GM13976 (cell line): Measurements from ENCODE around the gene LZTFL1.

Experiments used
- DNase-seq: peaks from one replicate; pipeline ENCODE4 v3.0.0; 2012; ENCODE audit warnings: low spot score
- CTCF ChIP-seq: IDR thresholded peaks from 2 replicates; pipeline ENCODE4 v1.5.1; 2012; ENCODE audit warnings: borderline replicate concordance, mild to moderate bottlenecking; ENCODE audit not compliant: insufficient read depth; ENCODE audit errors: extremely low read depth, missing control alignments, control extremely low read depth
- in situ Hi-C: fragments of 300-500 bp; cut with MboI; formaldehyde crosslinking; loops from one replicate; pipeline ENCODE4 v1.12.0; 2022; ENCODE audit warnings: low sequenced_read_pairs, mixed read lengths, inconsistent platforms; ENCODE audit not compliant: unreplicated experiment

The LZTFL1 gene

GRCh38 chr3:45794177-45794560 is 47.8 kb downstream of the LZTFL1 start:
- DNase-seq = no peak
- in situ Hi-C loops = no loop called here
- TF ChIP-seq CTCF = no peak

DNA sequence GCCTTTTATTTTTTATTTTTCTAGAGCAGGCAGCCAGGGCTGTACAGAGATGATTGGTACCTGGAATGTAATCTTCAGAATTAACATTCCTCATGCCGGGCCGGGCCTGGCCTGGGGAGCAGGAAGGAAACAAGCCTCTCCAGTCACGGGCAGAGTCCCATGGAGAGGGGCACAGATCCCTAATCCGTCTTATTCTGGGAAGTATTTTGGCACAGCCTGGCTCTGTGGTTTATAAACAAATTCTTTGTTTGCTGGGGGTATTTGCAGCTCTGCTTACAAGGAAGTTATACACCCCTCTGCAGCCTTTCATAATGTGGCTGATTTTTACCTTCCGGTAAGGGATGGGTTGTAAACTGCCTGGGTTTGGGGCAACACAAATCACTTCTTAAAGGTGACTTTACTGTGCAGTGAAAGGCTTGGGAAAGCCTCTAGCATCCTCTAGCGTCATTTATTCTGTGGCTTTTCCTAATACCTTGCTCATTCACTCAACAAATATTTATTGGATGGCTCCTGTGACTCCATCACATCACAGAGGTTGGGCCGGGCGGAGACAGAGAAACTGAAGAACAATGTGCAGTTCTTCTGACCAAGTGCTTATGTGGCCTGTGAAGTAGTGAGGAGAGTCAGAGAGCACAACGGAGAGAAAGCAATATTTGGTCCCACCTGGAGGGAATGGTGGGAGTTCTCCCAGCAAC is 48.3 kb downstream of the LZTFL1 start:
- in situ Hi-C loops = no loop called here
- TF ChIP-seq CTCF = no peak
- DNase-seq = no peak

DNA sequence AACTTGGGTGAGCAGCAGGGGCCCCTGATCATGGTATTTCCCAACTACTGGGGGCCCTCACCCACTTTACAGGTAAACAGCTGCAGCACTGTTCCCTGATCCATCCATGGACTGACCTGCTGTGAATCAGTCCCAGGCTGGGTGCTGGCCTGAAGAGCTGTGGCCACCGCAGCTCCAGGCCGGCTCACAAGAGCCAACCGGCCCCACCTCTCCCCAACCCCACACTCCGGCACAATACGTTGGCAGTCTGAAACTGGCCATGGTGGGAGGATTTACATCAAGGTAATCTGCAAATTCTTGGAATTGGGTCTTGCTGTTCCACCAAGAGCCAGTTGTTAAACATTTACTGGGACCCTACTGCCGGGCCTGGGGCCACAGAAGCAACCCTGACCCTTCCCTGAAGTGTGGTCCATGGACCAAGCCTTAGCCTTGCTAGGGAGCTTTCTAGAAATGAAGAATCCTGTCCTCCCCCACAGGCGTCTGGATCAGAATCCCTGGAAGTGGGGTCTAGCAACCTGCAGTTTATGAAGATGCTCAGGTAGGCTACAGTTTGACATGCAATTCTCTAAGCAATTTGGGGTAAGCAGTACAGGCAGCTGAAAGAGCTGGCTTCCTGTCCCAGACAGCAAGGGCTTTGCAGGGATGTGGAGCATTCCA is 49.3 kb downstream of the LZTFL1 start:
- no peak for TF ChIP-seq CTCF
- in situ Hi-C loops = no loop called here
- no peak for DNase-seq

- no peak for DNase-seq
- in situ Hi-C loops = no loop called here
- no peak for TF ChIP-seq CTCF
These were observed 49.9 kb downstream of the LZTFL1 start for GRCh38 chr3:45792036-45792435.

- DNase-seq = no peak
- TF ChIP-seq CTCF = no peak
- in situ Hi-C loops = no loop called here
These were observed 51.3 kb downstream of the LZTFL1 start for GRCh38 chr3:45790596-45790995.

- no peak for DNase-seq
- no peak for TF ChIP-seq CTCF
- in situ Hi-C loops = no loop called here
These were observed 52.6 kb downstream of the LZTFL1 start for GRCh38 chr3:45789235-45789812.
